HG02852 (cell line): Measurements from ENCODE around the gene BAHCC1.

Source experiments
- ATAC-seq: cut with Tn5 transposase; IDR thresholded peaks from one replicate; pipeline ENCODE4 v1.9.1; 2021; ENCODE audit warnings: mild to moderate bottlenecking, moderate library complexity; ENCODE audit not compliant: unreplicated experiment

Gene BAHCC1

GRCh38 chr17:81473019-81473418 lies 77.8 kb downstream of the BAHCC1 start:
- ATAC-seq = no peak

- no peak for ATAC-seq
These were observed 79.7 kb downstream of the BAHCC1 start for GRCh38 chr17:81474958-81475357.

DNA sequence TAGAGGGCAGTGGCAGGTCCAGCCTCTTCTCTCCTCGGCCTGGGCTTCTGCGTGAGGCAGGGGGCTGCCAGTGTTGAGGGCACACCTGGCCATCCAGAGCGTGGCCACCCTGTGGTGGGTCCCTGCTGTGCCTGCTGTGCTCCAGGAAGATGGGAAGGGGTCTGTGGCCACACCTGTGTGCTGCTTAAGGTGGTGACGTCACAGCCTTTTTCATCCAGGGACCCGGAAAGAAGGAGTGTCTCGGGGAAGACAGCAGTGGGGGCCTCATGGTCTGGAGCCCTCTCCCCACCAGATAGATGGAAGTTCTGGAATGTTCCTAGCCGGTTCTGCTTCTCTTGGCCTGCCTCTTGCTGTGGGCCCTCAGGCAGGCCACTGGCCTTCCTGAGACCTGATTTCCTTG lies 80.8 kb downstream of the BAHCC1 start:
- no peak for ATAC-seq

GRCh38 chr17:81476635-81477034 lies 81.4 kb downstream of the BAHCC1 start:
- ATAC-seq = no peak

DNA sequence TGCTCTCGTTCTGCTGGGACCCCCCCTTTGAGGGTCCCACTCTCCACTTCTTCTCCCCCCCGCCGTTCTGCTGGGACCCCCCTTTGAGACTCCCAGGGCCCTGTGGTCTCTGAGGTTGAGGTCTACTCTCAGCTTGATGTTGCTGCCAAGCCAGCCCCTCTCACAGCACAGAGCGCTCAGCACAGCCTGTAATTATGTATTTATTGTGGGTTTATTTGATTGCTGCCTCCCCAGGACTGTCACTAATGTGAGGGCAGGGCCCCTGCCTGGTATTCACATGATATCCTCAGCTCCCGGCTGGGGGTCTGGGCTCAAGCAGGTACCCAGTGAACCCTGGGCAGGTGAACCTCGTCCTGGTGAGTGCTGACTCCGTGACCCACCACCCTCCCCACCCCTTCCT lies 81.9 kb downstream of the BAHCC1 start:
- no peak for ATAC-seq

DNA sequence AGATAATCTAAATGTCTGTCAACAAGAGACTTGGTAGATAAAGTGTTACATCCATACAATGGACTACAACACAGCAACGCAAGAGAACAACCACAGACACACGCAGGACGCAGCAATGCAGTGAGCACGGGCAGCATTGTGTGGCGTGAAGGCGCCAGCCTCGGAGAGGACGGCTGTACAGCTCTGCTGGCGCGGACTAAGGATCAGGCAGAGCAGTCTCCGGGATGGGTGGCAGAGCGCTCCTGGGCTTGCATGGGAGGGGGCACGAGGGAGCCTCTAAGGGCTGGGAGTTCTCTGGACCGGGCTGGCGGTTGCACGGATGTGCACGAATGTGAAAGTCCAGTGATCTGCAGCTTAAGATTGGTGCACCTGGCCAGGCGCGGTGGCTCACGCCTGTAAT lies 82.9 kb downstream of the BAHCC1 start:
- no peak for ATAC-seq

GRCh38 chr17:81479175-81480071 lies 84.2 kb downstream of the BAHCC1 start:
- no peak for ATAC-seq

- ATAC-seq = no peak
These were observed 85.1 kb downstream of the BAHCC1 start for GRCh38 chr17:81480140-81481072.

DNA sequence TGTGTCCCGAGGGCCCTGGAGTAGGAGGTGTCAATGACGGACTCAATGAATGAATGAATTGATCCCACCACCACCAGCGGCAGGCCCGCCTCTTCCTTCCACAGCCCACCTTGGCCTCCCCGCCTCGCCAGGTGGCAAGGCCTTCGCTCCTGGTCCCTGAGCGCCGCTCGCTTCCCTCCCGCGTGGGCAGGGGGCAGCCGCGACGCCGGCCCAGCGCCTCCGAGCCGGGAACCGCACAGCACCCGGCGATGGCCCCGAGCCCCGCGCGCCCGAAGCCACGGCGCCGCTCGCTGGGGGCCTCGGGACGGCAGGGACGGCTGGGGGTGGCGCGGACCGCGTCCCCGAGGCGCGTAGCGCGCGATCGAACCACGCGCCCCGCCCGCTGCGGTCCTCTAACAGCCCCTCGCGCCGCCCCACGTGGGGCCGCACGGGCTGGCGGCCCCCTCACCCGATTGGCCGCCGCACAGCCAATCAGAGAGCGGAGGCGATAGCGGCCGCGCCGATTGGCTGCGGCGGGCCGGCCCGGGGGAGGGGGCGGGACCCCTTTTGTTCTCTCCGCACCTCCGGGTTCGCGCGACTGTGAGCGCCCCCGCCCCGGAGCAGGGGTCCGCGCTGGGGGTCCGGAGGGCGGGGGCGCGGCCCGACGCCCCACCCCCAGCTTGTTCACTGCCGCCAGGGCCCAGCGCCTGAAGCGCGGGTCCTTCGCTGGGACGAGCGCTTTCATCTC lies 86.0 kb downstream of the BAHCC1 start:
- ATAC-seq = no peak

DNA sequence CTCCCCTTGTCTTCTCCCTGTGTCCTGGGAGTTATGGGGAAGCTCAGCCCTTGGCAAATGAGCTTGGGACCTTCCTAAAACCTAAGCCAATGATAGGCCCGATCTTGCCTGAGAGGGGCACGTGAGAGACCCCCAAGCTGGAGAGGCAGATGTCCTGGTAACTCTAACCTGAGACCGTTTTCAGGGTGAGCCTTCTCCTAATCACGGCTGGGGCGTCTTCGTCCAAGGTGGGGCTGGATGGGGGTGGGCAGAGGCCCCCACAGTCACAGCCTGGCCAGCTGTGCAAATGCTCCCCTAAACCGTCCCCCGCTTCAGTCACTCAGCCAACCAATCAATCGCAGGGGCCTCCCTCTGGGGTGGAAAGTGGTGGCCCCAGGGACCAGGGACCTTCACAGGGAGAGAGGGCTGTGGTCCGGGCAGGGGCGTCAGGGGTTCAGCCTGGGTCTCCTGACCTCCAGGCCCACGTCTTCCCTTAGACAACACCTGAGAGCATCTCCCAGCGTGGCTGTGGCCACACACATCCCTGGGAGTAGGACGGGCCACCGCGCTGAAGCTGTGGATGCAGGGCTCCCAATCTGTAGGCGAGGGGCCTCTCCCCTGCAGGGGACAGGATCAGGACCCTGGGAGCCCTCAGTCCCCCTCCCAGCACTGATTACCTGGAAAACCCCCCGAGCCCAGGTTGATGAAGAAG lies 86.7 kb downstream of the BAHCC1 start:
- no peak for ATAC-seq

- no peak for ATAC-seq
These were observed 87.4 kb downstream of the BAHCC1 start for GRCh38 chr17:81482673-81483072.

GRCh38 chr17:81483085-81483861 lies 88.0 kb downstream of the BAHCC1 start:
- no peak for ATAC-seq

DNA sequence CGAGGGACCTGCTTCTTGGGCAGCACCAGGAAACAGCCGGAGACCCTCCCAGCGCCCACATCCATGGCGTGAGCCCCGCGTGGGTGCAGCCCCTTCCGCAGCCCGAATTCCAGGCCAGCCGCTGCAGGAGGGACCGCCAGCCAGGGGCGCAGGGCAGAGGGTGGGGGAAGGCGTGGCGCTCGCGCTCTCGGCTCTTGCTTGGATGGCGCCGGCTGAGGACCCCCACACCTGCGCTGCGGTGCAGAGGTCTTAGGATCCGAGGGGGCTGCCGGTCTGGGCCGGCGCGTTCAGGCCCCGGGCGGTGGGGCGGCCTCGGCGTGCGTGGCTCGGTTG lies 88.6 kb downstream of the BAHCC1 start:
- no peak for ATAC-seq

DNA sequence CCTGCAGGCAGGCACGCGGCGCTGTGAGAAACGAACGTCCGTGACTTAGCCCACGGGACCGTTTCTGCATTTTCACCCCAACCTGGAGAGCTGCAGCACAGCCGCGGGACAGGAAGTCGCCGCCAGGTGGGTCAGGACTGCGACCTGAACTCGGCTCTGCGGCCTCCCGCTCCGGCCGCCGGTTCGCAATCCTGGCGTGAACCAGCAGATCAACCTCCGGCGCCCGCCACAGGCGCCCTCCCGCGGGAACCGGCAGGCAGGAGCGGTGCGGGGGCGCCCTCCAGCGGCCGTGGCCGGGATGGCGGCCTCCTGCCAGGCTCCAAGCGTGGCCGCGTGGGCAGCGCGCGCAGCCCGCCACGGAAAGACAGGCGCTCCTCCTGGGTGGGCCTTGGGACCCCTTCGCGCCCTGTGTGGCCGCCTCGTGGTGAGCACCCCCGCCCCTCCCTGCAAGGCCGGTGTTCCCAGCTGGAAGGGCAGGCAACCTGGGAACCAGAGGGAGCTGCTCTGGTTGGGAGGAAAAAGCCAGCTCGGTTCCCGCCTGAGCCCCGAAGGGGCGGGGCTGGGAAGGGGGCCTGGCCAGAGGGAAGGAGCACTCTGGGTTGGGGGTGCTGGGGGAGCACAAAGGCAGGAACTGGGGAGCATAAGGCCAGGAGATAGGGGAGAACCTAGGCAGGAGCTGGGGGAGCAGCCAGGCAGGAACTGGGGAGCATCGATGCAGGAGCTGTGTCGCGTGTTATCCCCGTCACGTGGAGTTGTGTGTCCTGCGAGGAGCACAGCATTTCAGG lies 89.1 kb downstream of the BAHCC1 start:
- ATAC-seq = no peak

GRCh38 chr17:81486199-81486810 lies 91.0 kb downstream of the BAHCC1 start:
- ATAC-seq = no peak

- no peak for ATAC-seq
These were observed 91.8 kb downstream of the BAHCC1 start for GRCh38 chr17:81487089-81487486.

DNA sequence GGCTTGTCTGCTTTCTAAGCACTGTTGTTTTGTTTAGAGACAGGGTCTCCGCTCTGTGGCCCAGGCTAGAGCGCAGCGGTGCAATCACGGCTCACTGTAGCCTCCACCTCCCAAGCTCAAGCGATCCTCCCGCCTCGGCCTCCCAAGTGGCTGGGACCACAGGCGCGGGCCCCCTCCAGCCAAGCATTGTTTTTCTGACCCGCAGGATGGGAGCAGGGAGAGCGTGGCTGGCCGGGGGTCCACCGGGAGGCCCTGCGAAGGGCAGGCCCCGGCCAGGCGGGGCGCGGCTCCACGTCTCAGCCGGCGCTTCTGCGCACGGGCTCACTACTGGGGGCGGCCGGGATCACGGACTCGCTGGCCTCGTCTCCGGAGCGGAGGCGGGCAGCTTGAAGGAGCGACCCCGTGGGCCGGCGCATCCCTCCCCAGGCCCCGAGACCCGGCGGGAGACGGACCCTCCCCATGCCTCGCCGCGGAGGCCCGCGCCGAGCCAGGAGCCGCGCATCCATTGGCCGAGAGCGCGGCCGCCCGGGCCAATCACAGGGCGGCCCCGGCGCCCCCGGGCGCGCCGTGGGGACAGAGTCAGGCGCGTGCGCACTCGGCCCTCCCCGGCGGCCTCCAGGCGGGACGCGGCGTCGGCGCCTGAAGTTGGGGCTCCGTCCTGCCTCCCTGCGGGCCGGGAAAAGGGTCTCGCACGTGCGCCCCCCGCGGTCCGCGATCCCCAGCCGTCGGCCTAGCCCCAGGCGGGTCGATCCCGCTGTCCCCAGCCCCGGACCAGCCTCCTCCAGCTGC lies 92.4 kb downstream of the BAHCC1 start:
- peak; percentile 52 for ATAC-seq
